D341Med (cell line): ENCODE data around the gene YWHAG.
"Not testable (repeated sequence)": the region's sequence is repeated elsewhere in the genome, so short reads cannot be mapped to it uniquely, and the experiment has no call there.

Experiments
- DNase-seq: peaks from one replicate; pipeline ENCODE4 v3.0.0; 2012; ENCODE audit warnings: low spot score

The YWHAG gene

DNA sequence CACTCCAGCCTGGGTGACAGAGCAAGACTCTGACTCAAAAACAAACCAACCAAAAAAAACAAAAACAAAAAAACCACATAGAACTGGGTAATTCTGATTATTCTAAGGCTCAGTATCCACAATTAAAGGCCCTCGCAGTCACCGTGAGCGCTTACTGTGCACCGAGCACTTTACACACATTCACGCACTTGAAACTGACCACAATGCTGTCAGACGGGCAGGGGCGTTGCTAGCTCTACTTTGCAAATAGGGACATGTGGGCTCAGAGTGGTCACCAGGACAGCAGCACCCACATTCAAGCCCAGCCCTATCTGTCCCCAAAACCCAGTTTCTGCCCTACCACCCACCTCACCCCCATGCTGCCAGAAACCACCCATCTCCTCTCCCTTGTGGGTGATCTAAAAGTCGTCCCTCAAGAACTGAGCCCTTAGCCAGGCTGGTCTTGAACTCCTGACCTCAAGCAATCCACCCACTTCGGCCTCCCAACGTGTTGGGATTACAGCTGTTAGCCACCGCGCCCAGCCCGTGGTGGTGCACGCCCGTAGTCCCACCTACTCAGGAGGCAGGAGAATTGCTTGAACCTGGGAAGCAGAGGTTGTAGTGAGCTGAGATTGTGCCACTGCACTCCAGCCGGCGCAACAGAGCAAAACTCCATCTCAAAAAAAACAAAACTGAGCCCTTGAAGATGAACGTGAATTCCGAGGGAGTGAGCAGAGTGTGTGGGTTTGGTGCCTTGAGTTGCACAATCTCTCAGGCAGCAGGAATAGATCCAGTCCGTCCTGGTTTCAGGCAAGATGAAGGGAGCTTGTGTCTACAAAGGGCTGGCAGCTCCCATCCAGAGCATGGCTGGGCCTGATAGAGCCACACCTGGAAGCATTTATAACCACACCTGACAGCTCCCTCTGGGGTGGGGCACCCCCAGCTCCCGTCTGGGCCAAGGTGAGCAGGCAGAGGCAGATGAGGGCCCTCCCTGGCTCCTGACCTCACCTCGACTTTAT lies 61.7 kb downstream of the YWHAG start:
- no peak for DNase-seq

DNA sequence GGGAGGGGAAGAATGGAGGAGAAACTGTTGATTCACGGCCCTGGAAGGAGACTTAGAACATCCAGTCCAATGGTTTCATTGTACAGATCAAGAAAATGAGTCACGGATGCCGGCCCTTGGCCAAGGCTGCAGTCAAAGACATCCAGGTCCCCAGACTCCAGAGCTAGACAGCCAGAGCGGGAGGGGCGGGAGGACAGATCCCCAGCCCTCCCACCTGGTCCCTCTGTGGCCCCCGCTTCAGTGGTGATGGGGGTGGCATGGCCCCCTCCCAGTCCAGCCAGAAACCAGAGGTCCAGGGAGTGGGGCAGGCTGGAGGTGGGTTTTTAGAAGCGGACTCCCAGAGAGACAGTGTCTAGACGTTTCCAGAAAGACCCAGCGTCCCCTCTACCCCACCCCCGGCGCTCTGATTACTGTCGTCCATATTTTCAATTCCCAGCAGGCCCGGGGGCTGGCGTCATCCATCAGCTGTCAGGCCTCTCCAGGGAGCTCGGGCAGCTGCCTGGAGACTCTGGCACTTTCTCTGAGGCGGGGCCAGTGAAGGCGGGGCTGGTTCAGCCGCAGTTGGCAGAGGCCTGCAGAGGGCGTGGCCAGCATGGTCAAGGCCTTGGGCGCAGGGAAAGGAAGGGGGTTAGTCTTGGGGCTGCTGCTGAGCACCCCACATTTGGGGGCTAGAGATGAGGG lies 64.3 kb downstream of the YWHAG start:
- DNase-seq = peak; percentile 94

DNA sequence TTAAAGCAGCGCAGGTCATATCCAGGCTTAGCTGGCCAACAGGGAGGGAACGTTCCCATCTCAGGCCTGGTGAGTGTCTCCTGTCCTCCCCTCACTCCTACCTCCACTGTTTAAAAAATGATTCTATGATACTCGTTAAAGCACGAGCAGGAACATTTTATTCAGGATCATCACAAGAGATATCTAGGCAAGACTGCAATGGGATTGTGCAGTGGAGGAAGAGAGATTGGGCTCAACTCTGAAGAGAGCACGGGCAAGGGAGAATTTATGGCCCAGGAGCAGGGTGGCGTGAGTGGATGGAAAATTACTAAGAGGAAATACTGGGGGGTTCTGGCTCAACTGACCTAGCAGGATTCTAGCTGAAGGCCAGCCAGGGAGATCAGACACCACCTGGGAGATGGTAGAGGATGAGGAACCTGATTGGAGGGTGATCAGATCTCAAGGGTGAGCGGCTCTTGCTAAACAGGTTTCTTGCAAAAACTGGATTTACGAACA lies 65.3 kb downstream of the YWHAG start:
- no peak for DNase-seq

DNA sequence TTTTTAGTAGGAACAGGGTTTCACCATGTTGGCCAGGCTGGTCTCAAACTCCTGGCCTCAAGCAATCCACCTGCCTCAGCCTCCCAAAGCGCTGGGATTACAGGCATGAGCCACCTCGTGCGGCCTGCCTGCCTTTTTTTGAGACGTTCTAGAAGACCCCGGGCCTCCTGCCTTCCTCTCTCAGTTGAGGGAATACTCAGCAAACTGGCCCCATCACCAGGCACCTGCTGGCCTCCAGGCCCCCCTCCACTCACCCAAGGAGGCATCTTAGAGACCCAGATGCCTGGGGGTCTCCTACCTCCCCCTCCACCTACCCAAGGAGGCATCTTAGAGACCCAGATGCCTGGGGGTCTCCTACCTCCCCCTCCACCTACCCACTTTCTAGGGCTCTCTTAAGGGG lies 65.9 kb downstream of the YWHAG start:
- not testable (repeated sequence) for DNase-seq

DNA sequence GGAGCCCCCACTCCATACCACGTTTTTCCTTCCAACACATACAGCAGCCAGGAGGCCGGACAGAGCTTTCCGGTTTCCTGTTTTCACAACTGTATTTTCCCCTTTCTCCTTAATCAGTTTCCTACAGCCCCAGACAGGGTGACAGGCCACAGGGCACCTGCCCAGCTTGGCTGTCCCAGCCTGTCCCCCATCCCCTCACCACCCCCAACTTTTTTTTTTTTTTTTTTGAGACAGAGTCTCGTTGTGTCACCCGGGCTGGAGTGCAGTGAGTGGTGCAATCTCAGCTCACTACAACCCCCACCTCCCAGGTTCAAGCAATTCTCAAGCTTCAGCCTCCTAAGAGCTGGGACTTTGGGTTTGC lies 66.6 kb downstream of the YWHAG start:
- no peak for DNase-seq

DNA sequence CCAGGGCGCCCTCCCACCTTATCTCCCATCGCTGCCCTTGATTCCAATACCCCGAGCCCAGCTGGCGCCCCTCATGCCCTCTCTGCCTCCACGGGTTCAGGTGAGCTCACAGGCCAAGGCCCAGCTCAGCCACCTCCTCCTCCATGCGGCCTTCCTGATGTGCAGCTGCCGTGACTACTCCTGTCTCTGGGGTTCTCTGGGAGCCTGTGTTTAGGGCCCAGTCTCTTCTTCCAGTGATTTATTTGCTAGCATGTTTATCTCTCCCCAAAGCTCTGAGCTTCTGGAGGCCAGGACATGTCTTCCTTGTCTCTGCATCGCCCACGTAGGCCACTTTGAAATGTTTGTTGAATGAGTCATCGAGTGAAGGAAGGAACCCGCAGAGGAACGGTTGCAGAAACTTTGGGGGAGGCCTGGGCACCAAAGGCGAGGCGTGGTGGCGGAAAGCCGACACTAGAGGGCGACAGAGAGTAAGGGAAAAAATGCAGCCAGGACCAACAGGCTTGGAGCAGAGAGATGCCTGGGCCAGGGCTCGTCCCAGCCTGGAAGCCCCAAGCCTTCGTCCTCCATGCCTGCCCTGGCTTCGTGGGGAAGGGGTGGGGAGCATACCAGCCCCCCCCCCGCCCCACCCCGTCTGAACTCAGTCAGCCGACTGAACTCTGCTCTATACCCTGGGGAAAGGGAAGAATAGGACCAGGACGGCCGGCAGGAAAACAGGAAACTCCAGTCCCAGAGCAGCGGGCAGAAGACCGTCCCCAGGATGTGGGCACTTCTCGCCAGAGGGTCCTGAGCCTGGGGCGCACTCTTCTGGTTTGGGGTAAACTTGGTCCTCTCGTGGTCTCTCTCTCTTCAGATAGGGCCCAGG lies 67.2 kb downstream of the YWHAG start:
- DNase-seq = peak; percentile 89

DNA sequence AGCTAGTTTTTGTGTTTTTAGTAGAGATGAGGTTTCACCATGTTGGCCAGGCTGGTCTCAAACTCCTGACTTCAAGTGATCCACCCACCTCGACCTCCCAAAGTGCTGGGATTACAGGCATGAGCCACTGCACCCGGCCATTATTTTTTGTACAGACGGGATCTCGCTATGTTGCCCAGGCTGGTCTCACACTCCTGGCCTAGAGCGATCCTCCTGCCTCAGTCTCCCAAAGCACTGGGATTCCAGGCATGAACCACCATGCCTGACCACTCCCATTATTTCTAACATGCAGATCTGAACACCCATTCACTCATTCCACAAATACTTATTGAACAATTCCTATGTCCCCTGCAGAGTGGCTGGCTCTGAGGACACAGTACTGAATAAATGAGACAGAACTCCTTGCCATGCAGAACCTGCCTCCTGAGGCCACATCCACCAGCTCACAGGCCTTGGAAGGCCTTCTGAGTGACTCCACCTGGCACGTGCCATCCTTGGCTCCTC lies 67.9 kb downstream of the YWHAG start:
- not testable (repeated sequence) for DNase-seq

DNA sequence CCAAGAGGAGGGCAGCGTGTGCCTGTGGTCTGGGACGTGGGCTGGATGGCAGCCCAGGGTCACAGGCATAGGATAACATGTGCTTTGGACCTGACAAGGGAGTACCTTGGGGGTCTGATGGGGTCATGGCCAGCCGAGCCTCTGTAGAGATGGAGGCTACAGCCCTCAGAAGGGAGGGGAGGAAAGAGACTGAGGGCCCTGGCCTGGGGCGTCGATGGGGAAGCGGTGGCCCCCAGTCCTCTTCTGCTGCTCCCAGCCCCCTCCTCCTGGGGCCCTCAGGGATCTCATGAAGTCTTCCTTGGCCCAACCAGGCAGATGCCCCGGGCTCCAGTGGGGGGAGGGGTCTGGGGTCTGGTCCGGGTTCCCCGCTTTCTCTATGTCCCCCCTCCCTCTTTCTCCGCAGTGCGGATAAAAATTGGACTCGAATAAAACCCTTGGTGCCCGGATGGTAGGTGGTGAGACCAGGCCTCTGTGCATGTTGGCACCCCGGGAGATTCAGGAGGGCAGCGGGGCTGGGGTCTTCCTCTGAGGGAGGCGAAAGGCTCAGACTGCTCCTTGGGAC lies 71.9 kb downstream of the YWHAG start:
- no peak for DNase-seq

DNA sequence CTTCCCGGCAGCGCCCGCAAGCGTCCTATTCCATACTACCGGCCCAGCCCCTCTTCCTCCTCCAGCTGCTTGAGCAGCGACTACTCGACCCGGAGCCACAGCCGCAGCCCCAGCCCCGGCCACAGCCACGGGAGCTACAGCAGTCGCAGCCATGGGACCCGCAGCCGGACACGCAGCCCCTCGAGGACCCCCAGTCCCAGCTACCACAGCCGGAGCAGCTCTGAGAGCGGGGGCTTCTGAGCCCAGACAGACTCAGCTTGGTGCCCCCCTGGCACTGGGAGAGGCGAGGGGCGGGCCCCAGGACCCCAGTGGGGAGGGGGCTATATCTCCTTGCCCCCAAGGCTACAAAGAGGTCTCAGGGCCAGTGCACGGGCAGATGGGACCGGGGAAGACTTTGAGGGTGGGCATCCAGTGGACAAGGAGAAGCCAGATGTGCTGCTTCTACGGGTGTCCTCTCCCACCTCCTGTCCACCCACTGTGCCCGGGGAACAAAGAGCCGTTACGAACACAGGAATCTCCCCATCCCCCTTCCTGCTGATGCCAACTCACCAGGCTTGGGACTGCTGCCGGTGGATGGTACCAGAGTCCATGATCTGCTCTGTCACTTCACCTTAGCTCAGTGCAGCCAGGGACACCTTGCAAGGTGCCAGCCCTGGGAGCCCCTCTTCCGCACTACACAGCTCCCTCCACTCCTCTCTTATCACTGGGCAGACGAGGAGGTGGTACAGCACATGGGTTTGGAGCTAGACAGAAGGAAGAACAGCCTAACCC lies 73.0 kb downstream of the YWHAG start:
- no peak for DNase-seq

DNA sequence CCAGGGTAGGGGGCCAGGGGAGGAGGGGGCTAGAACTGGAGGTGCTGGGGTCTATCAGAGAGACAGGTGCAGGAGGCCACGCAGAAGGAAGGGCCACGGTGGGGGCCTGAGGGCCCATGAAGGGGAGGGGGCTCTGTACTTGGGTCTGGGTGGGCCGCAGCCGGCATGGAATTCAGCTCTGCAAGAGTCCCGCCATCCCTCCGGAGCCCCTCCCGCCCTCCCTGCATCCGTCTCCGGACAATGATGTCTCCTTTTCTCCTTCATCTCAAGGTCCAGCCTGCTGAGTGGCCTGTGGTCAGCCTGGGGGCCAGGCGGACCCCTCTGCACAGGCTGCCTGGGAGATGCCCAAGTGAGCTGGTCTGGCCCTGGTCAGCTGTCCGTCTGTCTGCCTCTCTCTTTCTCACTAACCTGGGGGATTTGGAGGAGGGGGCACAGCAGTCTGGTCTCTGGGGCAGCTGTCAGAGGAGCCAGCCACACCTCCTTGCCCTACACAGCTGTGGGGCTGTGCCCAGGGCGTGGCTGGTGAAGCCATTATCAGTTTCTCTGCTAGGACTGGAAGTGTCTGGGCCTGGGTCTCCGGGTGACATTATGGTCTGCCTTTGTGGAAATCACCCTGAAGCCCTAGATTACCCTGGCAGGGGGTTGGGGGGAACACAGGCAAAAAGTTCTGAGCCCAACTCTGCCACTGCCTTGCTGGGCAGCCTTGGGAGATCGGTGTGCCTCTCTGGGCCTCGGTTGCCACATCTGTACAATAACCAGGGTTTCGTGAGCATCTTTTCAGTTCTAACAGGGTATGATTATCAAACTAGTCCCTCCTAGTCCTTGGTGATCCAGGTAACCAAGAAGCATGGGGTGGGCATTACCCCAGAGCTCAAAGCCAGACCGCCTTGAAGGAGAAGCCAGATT lies 75.3 kb downstream of the YWHAG start:
- DNase-seq = no peak

DNA sequence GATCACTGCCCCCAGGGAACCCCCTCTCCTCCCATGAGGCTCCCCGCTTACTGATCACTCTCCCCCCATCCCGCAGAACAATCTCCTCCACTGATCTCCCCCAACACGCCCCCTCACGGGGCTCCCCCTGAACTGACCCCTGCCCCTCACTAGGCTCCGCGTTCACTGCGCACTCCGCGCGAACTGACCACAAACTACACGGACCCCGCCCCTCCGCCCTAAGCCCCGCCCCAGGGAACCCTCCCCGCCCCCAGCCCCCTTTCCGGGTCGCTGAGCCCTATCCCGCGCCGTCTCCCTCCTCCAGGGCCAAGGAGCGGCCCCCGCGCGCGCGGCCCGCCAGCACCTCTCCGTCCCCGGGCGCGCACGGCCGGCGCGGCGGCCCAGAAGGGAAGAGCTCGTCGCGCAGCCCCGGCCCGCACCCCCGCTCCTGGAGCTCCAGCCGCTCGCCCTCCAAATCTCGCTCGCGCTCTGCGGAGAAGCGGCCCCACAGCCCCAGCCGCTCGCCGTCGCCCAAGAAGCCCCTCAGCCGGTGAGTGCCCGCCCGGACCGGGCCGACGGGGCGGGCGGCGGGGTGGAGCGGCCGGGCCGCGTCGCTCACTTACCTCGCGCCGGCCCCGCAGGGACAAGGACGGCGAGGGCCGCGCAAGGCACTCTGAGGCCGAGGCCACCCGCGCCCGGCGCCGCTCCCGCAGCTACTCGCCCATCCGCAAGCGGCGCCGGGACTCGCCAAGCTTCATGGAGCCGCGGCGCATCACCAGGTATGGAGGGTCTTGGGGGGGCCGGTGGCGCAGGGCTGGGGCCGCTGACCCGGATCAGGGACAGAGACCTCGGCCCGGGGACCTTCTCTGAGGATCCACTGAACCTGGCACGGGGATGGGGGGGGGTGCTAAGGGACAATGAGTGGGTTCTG lies 76.2 kb downstream of the YWHAG start:
- DNase-seq = peak; percentile 78

DNA sequence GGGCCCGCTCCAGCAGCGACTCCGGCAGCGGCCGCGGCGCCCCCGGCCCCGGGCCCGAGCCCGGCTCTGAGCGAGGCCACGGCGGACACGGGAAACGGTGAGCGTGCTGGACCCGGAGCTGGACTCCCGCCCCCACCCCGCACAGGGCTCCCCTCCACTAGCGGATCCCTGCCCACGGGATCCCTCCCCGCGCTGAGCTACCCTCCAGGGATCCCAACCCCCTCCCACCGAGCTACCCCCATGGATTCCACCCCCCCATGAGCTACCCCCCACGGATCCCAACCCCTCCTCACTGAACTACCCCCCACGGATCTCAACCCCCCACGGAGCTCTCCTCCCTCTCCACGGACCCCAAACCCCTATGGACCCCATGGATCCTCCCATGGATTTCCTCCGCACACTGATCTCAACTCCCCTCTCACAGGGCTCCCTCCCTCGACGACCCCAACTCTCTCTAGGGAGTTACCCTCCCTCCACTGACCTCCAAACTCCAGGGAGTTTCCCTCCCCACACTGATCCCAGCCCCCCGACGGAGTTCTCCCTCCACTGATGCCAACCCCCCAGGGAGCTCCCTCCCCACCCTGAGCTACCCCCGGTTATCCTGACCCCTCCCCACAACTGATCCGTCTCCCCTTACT lies 77.0 kb downstream of the YWHAG start:
- DNase-seq = no peak

DNA sequence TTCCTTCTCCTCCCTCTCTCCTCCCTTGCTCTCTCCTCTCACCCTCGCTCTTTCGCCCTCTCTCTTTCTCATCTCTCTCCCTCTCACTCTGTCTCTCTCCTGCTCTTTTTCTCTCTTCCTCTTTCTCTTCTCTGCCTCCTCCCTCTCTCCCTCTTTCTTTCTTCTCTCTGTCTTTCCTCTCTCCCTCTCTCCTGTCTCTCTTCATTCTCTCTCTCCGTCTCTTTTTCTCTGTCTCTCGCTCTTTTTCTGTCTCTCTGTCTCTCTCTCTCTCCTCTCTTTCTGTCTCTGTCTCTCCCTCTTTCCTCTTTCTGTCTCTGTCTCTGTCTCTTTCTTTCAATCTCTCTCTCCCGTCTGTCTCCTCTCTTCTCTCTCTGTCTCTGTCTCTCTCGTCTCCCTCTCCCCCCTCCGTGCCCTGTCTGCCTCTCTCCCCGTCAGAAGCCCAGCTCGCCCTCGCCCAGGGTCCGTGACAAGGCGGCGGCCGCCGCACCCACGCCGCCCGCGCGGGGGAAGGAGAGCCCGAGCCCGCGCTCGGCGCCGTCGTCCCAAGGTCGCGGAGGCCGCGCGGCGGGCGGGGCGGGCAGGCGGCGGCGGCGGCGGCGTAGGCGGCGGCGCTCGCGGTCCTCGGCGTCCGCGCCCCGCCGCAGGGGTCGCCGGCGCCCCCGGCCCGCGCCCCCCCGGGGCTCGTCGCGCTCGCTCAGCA lies 77.6 kb downstream of the YWHAG start:
- DNase-seq = peak; percentile 71

DNA sequence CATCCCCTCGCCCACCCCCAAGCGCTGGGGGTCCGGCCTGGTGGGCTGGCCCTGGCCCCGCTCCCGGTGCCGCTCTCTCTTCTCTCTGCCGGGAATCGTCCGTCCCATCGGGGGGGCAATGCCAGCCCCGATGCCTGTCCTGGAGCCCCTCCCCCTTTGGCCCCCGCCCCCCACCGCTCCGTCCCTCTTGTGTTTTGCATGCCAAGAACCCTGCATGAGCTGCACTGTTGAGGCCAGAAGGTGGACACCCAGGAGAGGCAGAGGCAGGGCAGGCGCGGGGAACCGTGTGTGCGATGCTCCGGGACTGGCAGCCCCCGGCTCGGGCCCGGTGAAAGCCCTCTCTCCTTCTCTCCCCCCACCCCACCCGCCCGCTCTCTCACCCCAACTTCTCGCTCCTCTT lies 78.4 kb downstream of the YWHAG start:
- peak; percentile 49 for DNase-seq

DNA sequence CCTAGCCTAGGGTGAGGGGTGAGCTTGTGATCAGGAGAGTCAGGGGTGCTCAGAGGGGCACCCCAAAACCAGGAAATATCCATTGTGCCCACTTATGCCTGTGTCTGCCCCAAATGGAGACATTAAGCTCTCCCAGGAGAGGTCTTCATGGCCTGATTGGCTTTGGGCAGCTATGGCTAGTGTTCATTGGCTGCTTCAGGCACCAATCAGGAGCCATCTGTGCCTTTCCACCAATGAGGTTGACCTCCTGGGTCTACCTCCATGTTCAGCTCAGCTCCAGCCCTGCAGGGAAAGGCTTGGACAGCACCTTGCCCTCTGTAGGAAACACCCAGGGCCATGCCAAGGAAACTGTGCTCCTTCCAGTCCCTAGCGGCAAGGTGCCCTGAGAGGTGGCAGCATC lies 80.3 kb downstream of the YWHAG start:
- DNase-seq = no peak
